KMS-11 (cell line): ENCODE measurements around the gene P2RX5.
A peak's percentile ranks its signal among the peaks of the same experiment; 100 is the strongest.

ENCODE experiments used
- H2AFZ ChIP-seq: fragments of 200-600 bp; sonication (generic); 2 replicates; pipeline ENCODE4 v1.6.1; 2016; ENCODE audit warnings: antibody characterized with exemption, mixed run types, low read depth
- H3K27ac ChIP-seq: fragments of 200-600 bp; sonication (generic); 2 replicates; pipeline ENCODE4 v1.6.1; 2016; ENCODE audit warnings: mild to moderate bottlenecking, mixed run types
- H3K27me3 ChIP-seq: fragments of 200-600 bp; sonication (generic); 2 replicates; pipeline ENCODE4 v1.6.1; 2017; ENCODE audit warnings: mild to moderate bottlenecking, low read depth, mixed run types, moderate library complexity; ENCODE audit not compliant: insufficient read depth
- H3K36me3 ChIP-seq: fragments of 200-600 bp; sonication (generic); 2 replicates; pipeline ENCODE4 v1.6.1; 2017; ENCODE audit warnings: mild to moderate bottlenecking, mixed run types; ENCODE audit not compliant: insufficient read depth
- H3K4me1 ChIP-seq: fragments of 200-600 bp; sonication (generic); 2 replicates; pipeline ENCODE4 v1.6.1; 2016; ENCODE audit warnings: mild to moderate bottlenecking, low read depth, mixed run types; ENCODE audit not compliant: poor library complexity, severe bottlenecking
- H3K4me2 ChIP-seq: fragments of 200-600 bp; sonication (generic); 2 replicates; pipeline ENCODE4 v1.7.0; 2016; ENCODE audit warnings: mild to moderate bottlenecking, mixed run types
- H3K4me3 ChIP-seq: fragments of 200-600 bp; sonication (generic); IDR thresholded peaks from 2 replicates; pipeline ENCODE4 v1.6.1; 2017; ENCODE audit warnings: low read depth, low read length, mixed read lengths; ENCODE audit not compliant: insufficient read depth
- H3K79me2 ChIP-seq: fragments of 200-600 bp; sonication (generic); 2 replicates; pipeline ENCODE4 v1.6.1; 2016; ENCODE audit warnings: low read depth, mixed run types; ENCODE audit not compliant: insufficient read depth
- H3K9ac ChIP-seq: fragments of 200-600 bp; sonication (generic); 2 replicates; pipeline ENCODE4 v1.6.1; 2016; ENCODE audit warnings: mild to moderate bottlenecking, mixed run types
- H4K20me1 ChIP-seq: fragments of 200-600 bp; sonication (generic); 2 replicates; pipeline ENCODE4 v1.6.1; 2016; ENCODE audit warnings: mild to moderate bottlenecking, mixed run types; ENCODE audit not compliant: insufficient read depth
- CTCF ChIP-seq: fragments of 200-600 bp; sonication (generic); conservative IDR thresholded peaks from 2 replicates; pipeline ENCODE4 v1.6.1; 2017; ENCODE audit warnings: low read depth, mild to moderate bottlenecking, antibody characterized with exemption, low read length, moderate library complexity, mixed read lengths

The P2RX5 gene

DNA sequence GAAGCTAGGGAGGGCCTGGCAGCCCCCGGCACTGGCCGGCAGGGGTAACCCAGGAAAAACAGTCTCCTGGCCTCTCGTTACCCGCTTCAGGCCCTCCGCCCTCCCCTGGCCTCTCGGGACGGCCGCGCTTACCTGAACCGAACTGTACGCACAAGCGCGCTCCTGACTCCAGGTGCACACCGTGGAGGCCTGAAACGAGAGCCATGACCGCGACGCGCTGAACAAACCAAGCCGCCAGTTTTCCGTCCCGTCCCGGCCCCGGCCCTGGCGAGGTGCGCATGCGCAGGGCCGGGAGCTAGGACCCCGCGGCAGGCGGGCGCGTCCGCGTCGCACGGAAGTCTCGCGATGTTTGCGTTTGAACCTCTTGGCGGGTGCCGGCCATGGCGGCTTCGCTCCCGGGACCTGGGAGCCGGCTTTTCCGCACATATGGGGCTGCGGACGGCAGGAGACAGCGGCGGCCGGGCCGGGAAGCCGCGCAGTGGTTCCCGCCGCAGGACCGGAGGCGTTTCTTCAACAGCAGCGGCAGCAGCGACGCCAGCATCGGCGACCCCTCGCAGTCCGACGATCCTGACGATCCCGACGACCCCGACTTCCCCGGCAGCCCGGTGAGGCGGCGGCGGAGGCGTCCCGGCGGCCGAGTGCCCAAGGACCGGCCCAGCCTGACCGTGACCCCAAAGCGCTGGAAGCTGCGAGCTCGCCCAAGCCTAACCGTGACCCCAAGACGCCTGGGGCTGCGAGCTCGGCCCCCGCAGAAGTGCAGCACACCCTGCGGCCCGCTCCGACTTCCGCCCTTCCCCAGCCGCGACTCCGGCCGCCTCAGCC is 27.8 kb upstream of the P2RX5 start, which contains the start of gene HASPIN:
Gene HASPIN (plus strand): TSS at position 348 of the 822 bp plus-strand sequence. CDS start 33 bp downstream, at position 381.
- H3K4me1 ChIP-seq = peaks cover 23% of the 10 kb centered on the region
- no peaks in the 10 kb centered on the region for H3K27me3 ChIP-seq
- no peaks in the 10 kb centered on the region for H4K20me1 ChIP-seq
- peak within 1 kb of the TSS; percentile 94 for H3K4me2 ChIP-seq
- peaks cover 31% of the 10 kb centered on the region for H3K79me2 ChIP-seq
- H3K4me3 ChIP-seq = no peak within 1 kb of the TSS
- H3K9ac ChIP-seq = peak within 1 kb of the TSS; percentile 72
- TF ChIP-seq CTCF = no peak
- H2AFZ ChIP-seq = peak within 1 kb of the TSS; percentile 86
- peak within 1 kb of the TSS; percentile 49 for H3K27ac ChIP-seq
- H3K36me3 ChIP-seq = no peaks in the 10 kb centered on the region

- Histone ChIP-seq H3K79me2 (peaks cover 31% of the 10 kb centered on the region), H3K4me2 (peak overlapping the region; percentile 94), H2AFZ (peak overlapping the region; percentile 86), H3K4me1 (peaks cover 23% of the 10 kb centered on the region), H3K27me3 (no peaks in the 10 kb centered on the region), H4K20me1 (no peaks in the 10 kb centered on the region), H3K4me3 (no peak overlapping the region), H3K9ac (peak overlapping the region; percentile 72), H3K36me3 (no peaks in the 10 kb centered on the region), H3K27ac (peak overlapping the region; percentile 49)
- no peak for TF ChIP-seq CTCF
Observed at GRCh38 chr17:3723188-3723555, 27.2 kb upstream of the P2RX5 start.

DNA sequence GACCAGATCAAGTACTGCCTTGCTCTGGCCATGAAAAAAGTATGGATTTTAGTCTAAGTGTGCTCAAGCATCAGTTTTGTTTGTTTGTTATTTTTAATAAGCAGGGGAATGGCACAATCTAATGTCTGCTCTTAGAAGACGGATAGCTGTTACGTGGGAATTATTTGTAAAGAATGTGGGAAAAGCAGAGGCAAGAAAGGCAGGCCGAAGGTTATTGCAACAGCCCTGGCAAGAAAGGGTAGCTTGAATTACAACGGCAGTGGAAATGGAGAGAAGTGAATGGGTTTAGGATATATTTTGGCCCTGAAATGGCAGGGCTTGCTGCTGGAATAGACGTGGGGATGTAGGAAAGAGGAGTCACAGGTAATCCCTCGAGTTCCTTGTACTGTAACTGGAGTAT is 26.8 kb upstream of the P2RX5 start:
- no peak for TF ChIP-seq CTCF
- peak overlapping the region; percentile 86; the same call in 1 of the 2 replicates for H2AFZ ChIP-seq
- H3K9ac ChIP-seq = peak overlapping the region; percentile 72; the same call in 1 of the 2 replicates
- no peaks in the 10 kb centered on the region for H4K20me1 ChIP-seq
- peaks cover 23% of the 10 kb centered on the region for H3K4me1 ChIP-seq
- no peaks in the 10 kb centered on the region for H3K36me3 ChIP-seq
- peaks cover 31% of the 10 kb centered on the region for H3K79me2 ChIP-seq
- no peak overlapping the region; the same call in 1 of the 2 replicates for H3K27ac ChIP-seq
- H3K4me3 ChIP-seq = no peak overlapping the region
- no peaks in the 10 kb centered on the region for H3K27me3 ChIP-seq
- peak overlapping the region; percentile 94 for H3K4me2 ChIP-seq

GRCh38 chr17:3719265-3719664 is 23.3 kb upstream of the P2RX5 start:
- Histone ChIP-seq H4K20me1 (no peaks in the 10 kb centered on the region), H2AFZ (no peak overlapping the region), H3K4me1 (peaks cover 7% of the 10 kb centered on the region), H3K4me2 (no peak overlapping the region), H3K27ac (no peak overlapping the region), H3K9ac (no peak overlapping the region), H3K36me3 (no peaks in the 10 kb centered on the region), H3K79me2 (peaks cover 10% of the 10 kb centered on the region), H3K27me3 (no peaks in the 10 kb centered on the region), H3K4me3 (no peak overlapping the region)
- TF ChIP-seq CTCF = no peak
